ENCODE results near the gene C20orf204.

Gene C20orf204

GRCh38 chr20:64062596-64063388 is 26.8 kb downstream of the C20orf204 start, which contains the start of gene TCEA2:
TSS of gene TCEA2 (plus strand) at chr20:64063198. CDS start at chr20:64063313, 115 bp downstream.
- peak; percentile 97 for DNase-seq
- Mint-ChIP-seq H3K27ac (peak within 1 kb of the TSS; percentile 58), H3K4me1 (peaks cover 62% of the 10 kb centered on the region), H3K27me3 (peaks cover 22% of the 10 kb centered on the region), H3K36me3 (no peaks in the 10 kb centered on the region), H3K9me3 (no peaks in the 10 kb centered on the region), H3K4me3 (peak within 1 kb of the TSS; percentile 86)
- CTCF ChIA-PET = interaction anchor here (3.6 kb wide), 1 partner anchor 24 kb away, joined by 17 read pairs; no protein-coding TSS in a partner anchor

- peak overlapping the region; percentile 86 for H3K4me3 Mint-ChIP-seq
- peaks cover 61% of the 10 kb centered on the region for H3K4me1 Mint-ChIP-seq
- H3K9me3 Mint-ChIP-seq = no peaks in the 10 kb centered on the region
- H3K27ac Mint-ChIP-seq = peak overlapping the region; percentile 58
- no peaks in the 10 kb centered on the region for H3K36me3 Mint-ChIP-seq
- peaks cover 15% of the 10 kb centered on the region for H3K27me3 Mint-ChIP-seq
- CTCF ChIA-PET = interaction anchor here (3.6 kb wide), 1 partner anchor 25 kb away, joined by 17 read pairs; no protein-coding TSS in a partner anchor
- DNase-seq = peak; percentile 50
Measured at GRCh38 chr20:64063389-64064144, 27.6 kb downstream of the C20orf204 start.

- Mint-ChIP-seq H3K36me3 (no peaks in the 10 kb centered on the region), H3K9me3 (no peaks in the 10 kb centered on the region)
- CTCF ChIA-PET = no interaction called here
Measured at GRCh38 chr20:64064145-64064698, 28.2 kb downstream of the C20orf204 start.

DNA sequence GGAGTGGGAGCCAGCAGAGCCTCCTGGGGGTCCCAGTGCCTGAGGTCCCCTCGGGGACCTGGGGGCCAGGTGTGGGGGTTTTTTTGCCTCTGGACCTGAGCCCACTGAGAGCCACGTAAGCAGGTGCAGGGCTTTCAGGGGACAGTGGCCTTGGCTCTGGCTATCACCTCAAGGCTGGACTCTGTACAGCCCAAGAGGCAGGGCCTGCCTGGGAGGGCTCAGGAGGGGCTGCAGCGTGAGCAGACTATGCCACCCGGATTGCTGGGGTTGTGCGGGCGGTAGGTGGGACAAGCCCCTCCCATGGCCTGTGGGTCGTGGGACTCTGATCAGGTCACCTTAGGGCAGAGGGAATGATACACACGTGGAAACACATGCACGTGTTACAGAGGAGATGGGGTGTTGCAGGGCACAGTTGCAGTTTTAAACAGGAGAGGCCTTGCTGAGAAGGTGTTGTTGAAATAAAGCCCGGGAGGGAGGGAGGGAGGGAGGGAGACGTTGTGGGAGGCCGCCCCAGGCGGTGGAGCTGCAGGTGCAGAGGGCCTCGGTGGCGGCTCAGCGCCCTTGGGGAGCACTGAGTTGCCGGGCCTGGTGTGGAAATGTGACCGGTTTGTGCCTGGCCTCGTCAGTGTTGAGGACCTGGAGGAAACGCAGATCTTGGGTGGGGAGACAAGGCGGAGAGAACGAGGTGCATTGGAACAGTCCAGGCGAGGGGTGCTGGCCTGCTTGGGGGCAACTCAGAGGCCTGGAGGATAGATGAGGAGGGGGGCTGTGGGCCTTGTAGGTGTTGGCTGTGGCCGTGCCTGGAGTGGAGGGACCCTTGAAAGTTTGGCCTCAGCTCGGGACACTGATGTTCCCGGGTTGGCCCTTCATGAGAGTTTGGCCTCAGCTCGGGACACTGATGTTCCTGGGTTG is 29.3 kb downstream of the C20orf204 start:
- Mint-ChIP-seq H3K4me1 (peaks cover 60% of the 10 kb centered on the region), H3K36me3 (no peaks in the 10 kb centered on the region), H3K27me3 (peaks cover under 1% of the 10 kb centered on the region), H3K4me3 (peak overlapping the region; percentile 58), H3K27ac (peak overlapping the region; percentile 90), H3K9me3 (no peaks in the 10 kb centered on the region)
- DNase-seq = peak; percentile 54
- CTCF ChIA-PET = interaction anchor here (1.1 kb wide), 1 partner anchor 26 kb away, joined by 4 read pairs; no protein-coding TSS in a partner anchor

More at GRCh38 chr20:64064145-64064698, 28.2 kb downstream of the C20orf204 start:
- Mint-ChIP-seq H3K27ac (peak overlapping the region; percentile 58), H3K4me1 (peaks cover 62% of the 10 kb centered on the region), H3K4me3 (peak overlapping the region; percentile 86), H3K27me3 (peaks cover 11% of the 10 kb centered on the region)
- DNase-seq = no peak

DNA sequence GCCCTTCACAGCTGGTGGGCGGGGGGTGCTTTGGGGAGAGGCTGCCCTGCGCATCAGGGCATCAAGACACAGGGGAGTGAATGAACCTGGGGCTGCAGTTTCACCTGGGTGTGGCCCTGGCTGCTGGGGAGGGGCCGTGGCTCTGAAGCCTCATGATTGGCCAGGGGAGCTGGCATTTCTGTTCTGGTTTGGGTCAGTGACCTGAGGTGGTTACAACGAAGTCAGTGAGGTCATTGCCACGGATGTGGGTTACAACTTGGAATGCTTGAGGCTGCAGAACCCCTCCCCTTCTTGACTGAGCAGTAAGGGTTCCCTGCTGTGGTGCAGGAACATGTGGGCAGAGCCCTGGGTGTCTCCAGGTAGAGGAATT is 30.0 kb downstream of the C20orf204 start:
- DNase-seq = peak; percentile 85
- Mint-ChIP-seq H3K27me3 (no peaks in the 10 kb centered on the region), H3K27ac (peak overlapping the region; percentile 90), H3K4me1 (peaks cover 60% of the 10 kb centered on the region), H3K36me3 (no peaks in the 10 kb centered on the region), H3K9me3 (no peaks in the 10 kb centered on the region), H3K4me3 (peak overlapping the region; percentile 58)
- CTCF ChIA-PET = interaction anchor here (1.1 kb wide), 1 partner anchor 27 kb away, joined by 4 read pairs; no protein-coding TSS in a partner anchor

- DNase-seq = no peak
- Mint-ChIP-seq H3K36me3 (peaks cover under 1% of the 10 kb centered on the region), H3K4me1 (peaks cover 57% of the 10 kb centered on the region), H3K9me3 (no peaks in the 10 kb centered on the region), H3K4me3 (peak overlapping the region; percentile 12), H3K27ac (peak overlapping the region; percentile 72), H3K27me3 (no peaks in the 10 kb centered on the region)
- CTCF ChIA-PET = no interaction called here
Measured at GRCh38 chr20:64067005-64067632, 31.1 kb downstream of the C20orf204 start.

DNA sequence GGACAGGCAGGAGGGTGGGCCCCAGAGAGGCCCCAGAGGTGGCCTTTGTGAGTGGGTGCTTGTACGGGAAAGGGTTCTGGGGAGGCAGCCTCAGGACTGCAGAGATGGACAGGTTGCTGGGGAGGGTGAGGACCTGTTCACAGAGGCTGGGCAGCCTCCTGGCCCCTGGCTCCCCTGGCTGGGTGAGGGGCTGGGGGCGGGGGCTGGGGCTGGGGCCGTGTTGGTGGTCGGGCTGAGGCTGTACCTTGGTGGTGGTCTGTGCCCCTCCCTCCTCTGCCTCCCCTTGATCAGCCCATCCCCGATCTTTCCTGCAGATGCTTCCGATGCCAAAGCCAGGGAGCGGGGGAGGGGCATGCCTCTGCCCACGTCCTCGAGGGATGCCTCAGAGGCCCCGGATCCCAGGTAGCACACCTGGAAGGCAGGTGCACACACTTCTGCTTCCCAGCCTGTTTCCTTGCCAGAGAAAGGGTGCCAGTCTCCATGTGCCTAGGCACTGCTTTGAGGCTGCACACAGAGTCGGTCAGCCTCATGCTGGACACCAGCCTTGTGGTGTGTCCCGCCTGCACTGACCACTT is 31.8 kb downstream of the C20orf204 start:
- peak overlapping the region; percentile 24 for H3K27ac Mint-ChIP-seq
- no peak for DNase-seq
- H3K9me3 Mint-ChIP-seq = no peaks in the 10 kb centered on the region
- peaks cover 2% of the 10 kb centered on the region for H3K36me3 Mint-ChIP-seq
- no peak overlapping the region for H3K4me3 Mint-ChIP-seq
- CTCF ChIA-PET = no interaction called here
- peaks cover 60% of the 10 kb centered on the region for H3K4me1 Mint-ChIP-seq
- no peaks in the 10 kb centered on the region for H3K27me3 Mint-ChIP-seq

GRCh38 chr20:64068386-64069208 is 32.6 kb downstream of the C20orf204 start:
- CTCF ChIA-PET = interaction anchor here (1.6 kb wide), 1 partner anchor 15 kb away, joined by 7 read pairs; the partner anchor contains the start of gene LKAAEAR1
- Mint-ChIP-seq H3K9me3 (no peaks in the 10 kb centered on the region), H3K27ac (peak overlapping the region; percentile 79), H3K27me3 (no peaks in the 10 kb centered on the region), H3K4me1 (peaks cover 64% of the 10 kb centered on the region), H3K36me3 (peaks cover 5% of the 10 kb centered on the region), H3K4me3 (no peak overlapping the region)
- no peak for DNase-seq

GRCh38 chr20:64069209-64069613 is 33.2 kb downstream of the C20orf204 start:
- CTCF ChIA-PET = interaction anchor here (1.3 to 1.6 kb wide), 2 partner anchors 15 to 29 kb away, joined by 7 to 8 read pairs; partner anchors contain the start of gene LKAAEAR1
- Mint-ChIP-seq H3K27ac (no peak overlapping the region), H3K4me3 (no peak overlapping the region), H3K9me3 (no peaks in the 10 kb centered on the region), H3K27me3 (no peaks in the 10 kb centered on the region), H3K36me3 (peaks cover 8% of the 10 kb centered on the region), H3K4me1 (peaks cover 64% of the 10 kb centered on the region)
- DNase-seq = no peak

DNA sequence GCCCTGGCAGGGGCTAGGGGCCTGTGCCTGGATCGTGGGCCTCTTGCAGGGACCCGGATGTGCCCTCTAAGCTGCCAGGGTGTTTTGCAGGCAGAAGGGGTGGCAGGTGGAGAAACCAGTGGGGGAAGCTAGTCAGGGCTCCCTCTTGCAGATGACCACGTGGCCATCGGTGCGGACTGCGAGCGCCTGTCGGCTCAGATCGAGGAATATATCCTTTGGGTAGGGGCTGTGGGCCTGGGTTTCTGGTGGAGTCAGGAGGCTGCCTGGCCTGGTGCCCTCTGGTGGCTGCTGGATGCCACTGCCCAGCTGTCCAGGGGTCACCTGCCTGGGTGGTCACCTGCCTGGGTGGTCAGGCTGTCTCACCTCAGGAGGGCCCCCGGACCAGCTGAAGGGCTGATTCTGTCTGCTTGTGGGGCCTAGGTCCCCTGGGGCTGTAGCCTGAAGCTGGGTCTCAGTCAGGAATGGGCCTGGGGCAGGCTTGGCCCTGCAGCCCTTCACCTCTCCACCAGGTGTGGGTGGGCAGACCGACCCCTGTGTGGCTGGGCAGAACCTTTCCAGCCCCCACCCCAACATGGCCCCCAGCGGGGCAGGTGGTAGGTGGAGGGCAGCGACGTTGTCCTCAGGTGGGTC is 33.7 kb downstream of the C20orf204 start:
- Mint-ChIP-seq H3K27me3 (no peaks in the 10 kb centered on the region), H3K36me3 (peaks cover 12% of the 10 kb centered on the region), H3K4me1 (peaks cover 60% of the 10 kb centered on the region), H3K27ac (no peak overlapping the region), H3K9me3 (no peaks in the 10 kb centered on the region), H3K4me3 (no peak overlapping the region)
- CTCF ChIA-PET = interaction anchor here (1.3 to 1.6 kb wide), 2 partner anchors 14 to 30 kb away, joined by 7 to 8 read pairs; partner anchors contain the start of gene LKAAEAR1
- peak; percentile 48 for DNase-seq

DNA sequence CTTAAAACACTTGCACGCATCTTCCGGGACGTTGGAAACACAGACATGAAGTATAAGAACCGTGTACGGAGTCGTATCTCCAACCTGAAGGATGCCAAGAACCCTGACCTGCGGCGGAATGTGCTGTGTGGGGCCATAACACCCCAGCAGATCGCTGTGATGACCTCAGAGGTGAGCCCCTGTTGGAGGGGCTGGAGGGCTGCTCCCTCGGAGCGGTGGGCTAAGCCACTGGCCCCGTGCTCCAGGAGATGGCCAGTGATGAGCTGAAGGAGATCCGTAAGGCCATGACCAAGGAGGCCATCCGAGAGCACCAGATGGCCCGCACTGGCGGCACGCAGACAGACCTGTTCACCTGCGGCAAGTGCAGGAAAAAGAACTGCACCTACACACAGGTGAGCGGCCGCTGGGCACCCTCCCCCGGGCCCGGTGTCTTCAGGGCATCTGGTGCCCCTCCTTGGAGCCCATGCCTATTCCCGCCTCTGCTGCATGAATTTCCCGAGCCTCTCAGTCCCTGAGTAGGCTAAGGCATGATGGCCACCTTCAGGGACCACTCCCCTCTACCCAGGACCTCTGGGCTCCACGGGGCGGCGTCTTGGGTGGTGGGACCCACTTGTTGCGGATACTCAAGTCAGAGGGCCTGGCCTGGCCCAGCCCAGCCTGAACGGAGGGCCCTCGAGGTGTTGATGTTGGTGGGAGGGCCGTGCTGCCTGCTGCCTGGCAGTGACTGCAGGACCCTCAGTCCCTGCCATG is 34.4 kb downstream of the C20orf204 start:
- peak overlapping the region; percentile 49 for H3K27ac Mint-ChIP-seq
- CTCF ChIA-PET = interaction anchor here (1.3 kb wide), 1 partner anchor 30 kb away, joined by 8 read pairs; no protein-coding TSS in a partner anchor
- DNase-seq = no peak

More for the DNA sequence above, 34.4 kb downstream of the C20orf204 start:
- Mint-ChIP-seq H3K27me3 (no peaks in the 10 kb centered on the region), H3K36me3 (peaks cover 15% of the 10 kb centered on the region), H3K4me3 (no peak overlapping the region), H3K4me1 (peaks cover 57% of the 10 kb centered on the region), H3K9me3 (no peaks in the 10 kb centered on the region)
